ENCODE data around the gene C13orf42. TPM values are rescaled to one million over a fixed set of nuclear protein-coding genes. Genes with fewer than 3 reads are reported as not detected.

C13orf42 gene
- total and polyA plus RNA-seq, 2 donors (not counting 3 experiments of a cell fraction or from before 2014, with no cell fraction given) = not detected

GRCh38 chr13:51146667-51147066 is 35.6 kb upstream of the C13orf42 start:
- CTCF ChIA-PET = interaction anchor here (1.6 to 4.2 kb wide), 2 partner anchors 21 to 139 kb away, joined by 9 to 36 read pairs; no protein-coding TSS in a partner anchor
- H3K79me2 ChIP-seq (ENCODE audit: control insufficient read depth, insufficient read depth, low read length) = no peaks in the 10 kb centered on the region
- dilution Hi-C loops (cut with MboI; ENCODE audit: extremely low pct_ligation_motif_present, low sequenced_read_pairs) = no loop called here
- no peak overlapping the region for H2AFZ ChIP-seq (ENCODE audit: low read depth, low read length)
- FAIRE-seq (no peak), DNase-seq (ENCODE audit: low read depth, low spot score) (no peak)
- no peak overlapping the region for H3K27ac ChIP-seq (ENCODE audit: insufficient read depth, low read depth, low read length)
- POLR2A ChIA-PET = no interaction called here
- no peaks in the 10 kb centered on the region for H4K20me1 ChIP-seq (replicated peaks; ENCODE audit: control insufficient read depth, extremely low read depth, insufficient read depth, low read length)
- H3K36me3 ChIP-seq (ENCODE audit: control insufficient read depth in 2 of 2, extremely low read depth in 1 of 2, insufficient read depth in 2 of 2, low read length in 2 of 2) = no peaks in the 10 kb centered on the region
- no peak overlapping the region for H3K4me2 ChIP-seq (ENCODE audit: insufficient read depth, low read length)
- no peaks in the 10 kb centered on the region for H3K9me1 ChIP-seq (replicated peaks; ENCODE audit: control insufficient read depth, extremely low read depth, insufficient read depth, low read length)
- no TSS peak for BruUV-seq (replicated peaks)
- no peak for TF ChIP-seq CTCF (IDR thresholded peaks at IDR 0.05; ENCODE audit: extremely low read depth in 1 of 2, insufficient read depth in 1 of 2, low read depth in 1 of 2, low read length in 2 of 2)
- TF ChIP-seq JUN (IDR thresholded peaks at IDR 0.05; ENCODE audit: borderline replicate concordance, insufficient read depth, insufficient read length, low read depth) = no peak
- TF ChIP-seq EZH2 (IDR thresholded peaks at IDR 0.05; ENCODE audit: borderline replicate concordance, low read depth, low read length, severe bottlenecking) = no peak
- no peak for TF ChIP-seq FOS (IDR thresholded peaks at IDR 0.05; ENCODE audit: borderline replicate concordance, insufficient read depth, low read length)
- TF ChIP-seq MYC (IDR thresholded peaks at IDR 0.05; ENCODE audit: low read depth, low read length) = no peak
- no peak for TF ChIP-seq GATA2 (IDR thresholded peaks at IDR 0.05; ENCODE audit: insufficient read depth, insufficient read length, low read depth, low read length)
- TF ChIP-seq POLR2A (IDR thresholded peaks at IDR 0.05; ENCODE audit: low read depth, low read length) = no peak
- no peaks in the 10 kb centered on the region for H3K27me3 ChIP-seq (ENCODE audit: control insufficient read depth in 2 of 2, insufficient read depth in 2 of 2, low read length in 2 of 2)
- no peaks in the 10 kb centered on the region for H3K9me3 ChIP-seq (replicated peaks; ENCODE audit: control insufficient read depth, insufficient read depth, low read length)
- H3K9ac ChIP-seq (replicated peaks; ENCODE audit: extremely low read depth, insufficient read depth, low read length) = no peak overlapping the region
- intact Hi-C loops (cut with micrococcal nuclease) = loop anchor here (5.0 to 10.0 kb wide), 2 partner anchors 308 to 656 kb away; partner anchors contain the start of genes DHRS12 and INTS6
- H3K4me3 ChIP-seq (replicated peaks in 1 of 3; ENCODE audit: insufficient read depth in 1 of 3, low read depth in 1 of 3, low read length in 3 of 3) = no peak overlapping the region
- peaks cover 11% of the 10 kb centered on the region for H3K4me1 ChIP-seq (ENCODE audit: control insufficient read depth, extremely low read depth, insufficient read depth, low read length)
